Esophagus mucosa (tissue), 1 donor: ENCODE data around the gene ANKRD29. TPM values are rescaled to one million over a fixed set of nuclear protein-coding genes. Genes with fewer than 3 reads are reported as not detected.
A peak's percentile ranks its signal among the peaks of the same experiment; 100 is the strongest.
"Not testable (repeated sequence)": the region's sequence is repeated elsewhere in the genome, so short reads cannot be mapped to it uniquely, and the experiment has no call there.

Experiments used
- ATAC-seq: fragments of 200-7000 bp; cut with Tn5 transposase; one replicate; pipeline ENCODE4 v1.9.1; 2020
- total RNA-seq: library from RNA; stranded (reverse); gene quantifications from one replicate; pipeline ENCODE4 v1.2.4, GENCODE V29; 2023
- donor health status: DM: yes; HTN: yes; CAD: no.

The ANKRD29 gene
- total RNA-seq, 1 donor from 2014 or later = 11.2 TPM

- ATAC-seq = no peak
Observed at GRCh38 chr18:23614413-23614812, 48.3 kb downstream of the ANKRD29 start.

- not testable (repeated sequence) for ATAC-seq
Observed at GRCh38 chr18:23613091-23613475, 49.6 kb downstream of the ANKRD29 start.

GRCh38 chr18:23612434-23613090 is 50.1 kb downstream of the ANKRD29 start:
- no peak for ATAC-seq

- ATAC-seq = no peak
Observed at GRCh38 chr18:23609390-23610023, 53.2 kb downstream of the ANKRD29 start.

GRCh38 chr18:23608211-23608610 is 54.5 kb downstream of the ANKRD29 start:
- ATAC-seq = no peak

GRCh38 chr18:23605941-23606340 is 56.8 kb downstream of the ANKRD29 start:
- no peak for ATAC-seq

- no peak for ATAC-seq
Observed at GRCh38 chr18:23599809-23600208, 62.9 kb downstream of the ANKRD29 start.

- ATAC-seq = no peak
Observed at GRCh38 chr18:23596183-23596582, 66.5 kb downstream of the ANKRD29 start.

- no peak for ATAC-seq
Observed at GRCh38 chr18:23595591-23595990, 67.1 kb downstream of the ANKRD29 start.

GRCh38 chr18:23593720-23594119 is 69.0 kb downstream of the ANKRD29 start:
- ATAC-seq = peak; percentile 52

GRCh38 chr18:23592911-23593310 is 69.8 kb downstream of the ANKRD29 start:
- no peak for ATAC-seq

- ATAC-seq = no peak
Observed at GRCh38 chr18:23591011-23591410, 71.7 kb downstream of the ANKRD29 start.

GRCh38 chr18:23588836-23589560 is 73.7 kb downstream of the ANKRD29 start:
- ATAC-seq = no peak

- no peak for ATAC-seq
Observed at GRCh38 chr18:23587220-23587642, 75.5 kb downstream of the ANKRD29 start.

- ATAC-seq = peak; percentile 93
Observed at GRCh38 chr18:23586249-23587196, 76.2 kb downstream of the ANKRD29 start, which contains the start of gene NPC1. TSS of gene NPC1 (minus strand) at chr18:23586506. CDS start at chr18:23586343, 163 bp downstream.

- no peak for ATAC-seq
Observed at GRCh38 chr18:23585897-23586248, 76.8 kb downstream of the ANKRD29 start.

- peak; percentile 53 for ATAC-seq
Observed at GRCh38 chr18:23585007-23585871, 77.5 kb downstream of the ANKRD29 start.

GRCh38 chr18:23584019-23584983 is 78.4 kb downstream of the ANKRD29 start:
- no peak for ATAC-seq

- ATAC-seq = no peak
Observed at GRCh38 chr18:23583071-23583865, 79.4 kb downstream of the ANKRD29 start.
